Stimulated activated CD8-positive, alpha-beta memory T cell treated with anti-CD3 and anti-CD28 coated beads, Interleukin-4, amount 100 ng/mL, for 1 hour (primary cell): ENCODE data around the gene ITPR1.
"Not testable (repeated sequence)": the region's sequence is repeated elsewhere in the genome, so short reads cannot be mapped to it uniquely, and the experiment has no call there.

ENCODE experiments used
- DNase-seq, 2 donors: peaks; one replicate each; pipeline ENCODE4 v3.0.0-alpha.2; 2020; ENCODE audit warnings: low read depth in 2 of 2, low spot score in 1 of 2

ITPR1 gene

GRCh38 chr3:4588466-4588865, 95.3 kb downstream of the ITPR1 start:
- no peak for DNase-seq

- no peak for DNase-seq
Measured at GRCh38 chr3:4589475-4590097, 96.4 kb downstream of the ITPR1 start.

- not testable (repeated sequence) for DNase-seq
Measured at GRCh38 chr3:4590849-4591248, 97.7 kb downstream of the ITPR1 start.

GRCh38 chr3:4591669-4592068, 98.5 kb downstream of the ITPR1 start:
- no peak for DNase-seq

GRCh38 chr3:4593014-4593413, 99.9 kb downstream of the ITPR1 start:
- DNase-seq, result no peak

- no peak for DNase-seq
Measured at GRCh38 chr3:4595710-4596113, 102.6 kb downstream of the ITPR1 start.

- no peak for DNase-seq
Measured at GRCh38 chr3:4596612-4597011, 103.5 kb downstream of the ITPR1 start.

- DNase-seq, result no peak
Measured at GRCh38 chr3:4597208-4597985, 104.2 kb downstream of the ITPR1 start.

- DNase-seq, result not testable (repeated sequence)
Measured at GRCh38 chr3:4598232-4598631, 105.1 kb downstream of the ITPR1 start.

- no peak for DNase-seq
Measured at GRCh38 chr3:4599612-4600011, 106.5 kb downstream of the ITPR1 start.

GRCh38 chr3:4600493-4600892, 107.3 kb downstream of the ITPR1 start:
- no peak for DNase-seq

- DNase-seq, result no peak
Measured at GRCh38 chr3:4601892-4602291, 108.7 kb downstream of the ITPR1 start.

GRCh38 chr3:4604693-4605092, 111.5 kb downstream of the ITPR1 start:
- DNase-seq, result no peak

GRCh38 chr3:4606911-4607310, 113.8 kb downstream of the ITPR1 start:
- DNase-seq, result no peak

GRCh38 chr3:4613366-4613765, 120.2 kb downstream of the ITPR1 start:
- DNase-seq, result no peak

- DNase-seq, result no peak
Measured at GRCh38 chr3:4614070-4614469, 120.9 kb downstream of the ITPR1 start.

- no peak for DNase-seq
Measured at GRCh38 chr3:4614927-4615326, 121.8 kb downstream of the ITPR1 start.

GRCh38 chr3:4615750-4616149, 122.6 kb downstream of the ITPR1 start:
- DNase-seq, result no peak

GRCh38 chr3:4623421-4623999, 130.4 kb downstream of the ITPR1 start:
- no peak for DNase-seq

GRCh38 chr3:4627651-4628375, 134.7 kb downstream of the ITPR1 start:
- DNase-seq, result no peak

GRCh38 chr3:4629095-4630007, 136.2 kb downstream of the ITPR1 start:
- no peak for DNase-seq
